ENCODE results near the gene KIAA0513.
A peak's percentile ranks its signal among the peaks of the same experiment; 100 is the strongest.
"Not testable (repeated sequence)": the region's sequence is repeated elsewhere in the genome, so short reads cannot be mapped to it uniquely, and the experiment has no call there.

KIAA0513 gene

GRCh38 chr16:85048921-85049562 is 21.4 kb downstream of the KIAA0513 start:
- DNase-seq (ENCODE audit: low read depth in 2 of 2): no peak

GRCh38 chr16:85049706-85050305 is 22.2 kb downstream of the KIAA0513 start:
- no peak for DNase-seq (ENCODE audit: low read depth in 2 of 2)

GRCh38 chr16:85051067-85051581 is 23.5 kb downstream of the KIAA0513 start:
- DNase-seq (ENCODE audit: low read depth in 2 of 2): no peak

GRCh38 chr16:85051683-85052082 is 24.1 kb downstream of the KIAA0513 start:
- no peak for DNase-seq (ENCODE audit: low read depth in 2 of 2)

- DNase-seq (ENCODE audit: low read depth in 2 of 2): no peak
Observed at GRCh38 chr16:85052536-85052935, 24.9 kb downstream of the KIAA0513 start.

- DNase-seq (ENCODE audit: low read depth in 2 of 2): not testable (repeated sequence)
Observed at GRCh38 chr16:85054321-85054720, 26.7 kb downstream of the KIAA0513 start.

GRCh38 chr16:85054948-85055492 is 27.4 kb downstream of the KIAA0513 start:
- no peak for DNase-seq (ENCODE audit: low read depth in 2 of 2)

GRCh38 chr16:85055493-85056210 is 28.1 kb downstream of the KIAA0513 start:
- peak; percentile 39 to 65 for DNase-seq (ENCODE audit: low read depth in 2 of 2)

GRCh38 chr16:85056211-85056748 is 28.7 kb downstream of the KIAA0513 start:
- DNase-seq (ENCODE audit: low read depth in 2 of 2): no peak

- no peak for DNase-seq (ENCODE audit: low read depth in 2 of 2)
Observed at GRCh38 chr16:85057212-85057889, 29.8 kb downstream of the KIAA0513 start.

GRCh38 chr16:85057948-85058347 is 30.4 kb downstream of the KIAA0513 start:
- DNase-seq (ENCODE audit: low read depth in 2 of 2): no peak

- DNase-seq (ENCODE audit: low read depth in 2 of 2): no peak
Observed at GRCh38 chr16:85058909-85059308, 31.3 kb downstream of the KIAA0513 start.

- DNase-seq (ENCODE audit: low read depth in 2 of 2): no peak
Observed at GRCh38 chr16:85061566-85061965, 34.0 kb downstream of the KIAA0513 start.

- no peak for DNase-seq (ENCODE audit: low read depth in 2 of 2)
Observed at GRCh38 chr16:85062323-85062722, 34.7 kb downstream of the KIAA0513 start.

- no peak for DNase-seq (ENCODE audit: low read depth in 2 of 2)
Observed at GRCh38 chr16:85062845-85063244, 35.2 kb downstream of the KIAA0513 start.

- no peak for DNase-seq (ENCODE audit: low read depth in 2 of 2)
Observed at GRCh38 chr16:85064186-85064585, 36.6 kb downstream of the KIAA0513 start.

GRCh38 chr16:85065099-85065498 is 37.5 kb downstream of the KIAA0513 start:
- DNase-seq (ENCODE audit: low read depth in 2 of 2): no peak

- DNase-seq (ENCODE audit: low read depth in 2 of 2): no peak
Observed at GRCh38 chr16:85066346-85066885, 38.8 kb downstream of the KIAA0513 start.

- no peak for DNase-seq (ENCODE audit: low read depth in 2 of 2)
Observed at GRCh38 chr16:85067024-85067423, 39.4 kb downstream of the KIAA0513 start.

GRCh38 chr16:85067426-85067825 is 39.8 kb downstream of the KIAA0513 start:
- DNase-seq (ENCODE audit: low read depth in 2 of 2): no peak

- DNase-seq (ENCODE audit: low read depth in 2 of 2): no peak
Observed at GRCh38 chr16:85068746-85069145, 41.2 kb downstream of the KIAA0513 start.

Data from activated CD8-positive, alpha-beta memory T cell treated with anti-CD3 and anti-CD28 coated beads for 4 hours (primary cell).